Activated T-helper 1 cell treated with anti-CD3 and anti-CD28 coated beads, Interleukin-12 subunit alpha, Interleukin-12 subunit beta, Interleukin-2, Interleukin-4 antibody, amounts not matched to agents 30 ng/mL and 10 ng/mL and 1 ng/mL, durations not matched to agents 14 hours and 24 hours and 36 hours (primary cell): ENCODE data around the gene ST8SIA2. TPM values are rescaled to one million over a fixed set of nuclear protein-coding genes. Genes with fewer than 3 reads are reported as not detected.

ENCODE experiments used
- DNase-seq: peaks from one replicate; pipeline ENCODE4 v3.0.0; 2021; ENCODE audit warnings: low spot score
- H3K27ac Mint-ChIP-seq: one replicate; pipeline ENCODE4 v1.8.0; 2021; ENCODE audit warnings: mild to moderate bottlenecking, mixed read lengths
- H3K27me3 Mint-ChIP-seq: one replicate; pipeline ENCODE4 v1.8.0; 2022; ENCODE audit warnings: mild to moderate bottlenecking, moderate library complexity, mixed read lengths; ENCODE audit not compliant: insufficient read depth
- H3K36me3 Mint-ChIP-seq: one replicate; pipeline ENCODE4 v1.8.0; 2021; ENCODE audit warnings: low read depth, mixed read lengths
- H3K4me1 Mint-ChIP-seq: one replicate; pipeline ENCODE4 v1.8.0; 2021; ENCODE audit warnings: low read depth, mixed read lengths
- H3K4me3 Mint-ChIP-seq: one replicate; pipeline ENCODE4 v1.8.0; 2021; ENCODE audit warnings: mild to moderate bottlenecking, moderate library complexity, mixed read lengths
- H3K9me3 Mint-ChIP-seq: one replicate; pipeline ENCODE4 v1.8.0; 2021; ENCODE audit warnings: mixed read lengths
- intact Hi-C: fragments of 100-400 bp; cut with micrococcal nuclease; formaldehyde crosslinking; loops from one replicate; pipeline ENCODE4 v1.15.1; 2024
- total RNA-seq: library from RNA; stranded (reverse); gene quantifications from 2 replicates; pipeline ENCODE4 v1.2.3, GENCODE V29; 2022

The ST8SIA2 gene
- total RNA-seq, 1 donor from 2014 or later: not detected

- H3K36me3 Mint-ChIP-seq: no peaks in the 10 kb centered on the region
- H3K9me3 Mint-ChIP-seq: no peaks in the 10 kb centered on the region
- H3K27me3 Mint-ChIP-seq: peaks cover 42% of the 10 kb centered on the region
- intact Hi-C loops: loop anchor here (1.0 kb wide), 1 partner anchor 286 kb away; no protein-coding TSS in a partner anchor
- no peak overlapping the region for H3K27ac Mint-ChIP-seq
- DNase-seq: no peak
- H3K4me1 Mint-ChIP-seq: no peaks in the 10 kb centered on the region
- no peak overlapping the region for H3K4me3 Mint-ChIP-seq
Observed at GRCh38 chr15:92383519-92384324, 10.0 kb upstream of the ST8SIA2 start.

- Mint-ChIP-seq H3K9me3 (no peaks in the 10 kb centered on the region), H3K4me3 (no peak overlapping the region), H3K4me1 (no peaks in the 10 kb centered on the region), H3K27me3 (peaks cover 40% of the 10 kb centered on the region), H3K36me3 (no peaks in the 10 kb centered on the region), H3K27ac (no peak overlapping the region)
- intact Hi-C loops: no loop called here
- no peak for DNase-seq
Observed at GRCh38 chr15:92384381-92384780, 9.3 kb upstream of the ST8SIA2 start.

DNA sequence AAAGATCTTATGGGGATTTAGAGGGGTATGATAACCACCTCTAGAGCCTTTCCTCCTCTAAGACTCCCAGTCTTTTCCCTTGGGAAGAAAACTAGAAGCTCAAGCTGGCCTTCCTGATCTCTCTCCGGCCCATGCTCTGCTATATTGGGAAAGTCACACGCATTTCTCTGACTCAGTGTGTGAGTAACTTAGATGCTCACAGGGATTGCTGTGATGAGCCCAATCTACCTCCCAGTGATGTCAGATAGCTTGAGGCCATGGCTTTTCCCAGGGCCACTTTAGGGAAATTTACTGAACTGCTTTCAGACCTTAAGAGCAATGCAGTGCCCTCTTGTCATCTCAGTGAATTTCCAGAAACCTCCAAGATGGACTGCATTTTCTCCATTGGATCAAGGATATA, 8.6 kb upstream of the ST8SIA2 start:
- H3K4me1 Mint-ChIP-seq: no peaks in the 10 kb centered on the region
- DNase-seq: no peak
- intact Hi-C loops: no loop called here
- no peak overlapping the region for H3K27ac Mint-ChIP-seq
- H3K9me3 Mint-ChIP-seq: no peaks in the 10 kb centered on the region
- no peaks in the 10 kb centered on the region for H3K36me3 Mint-ChIP-seq
- H3K27me3 Mint-ChIP-seq: peaks cover 43% of the 10 kb centered on the region
- no peak overlapping the region for H3K4me3 Mint-ChIP-seq

DNA sequence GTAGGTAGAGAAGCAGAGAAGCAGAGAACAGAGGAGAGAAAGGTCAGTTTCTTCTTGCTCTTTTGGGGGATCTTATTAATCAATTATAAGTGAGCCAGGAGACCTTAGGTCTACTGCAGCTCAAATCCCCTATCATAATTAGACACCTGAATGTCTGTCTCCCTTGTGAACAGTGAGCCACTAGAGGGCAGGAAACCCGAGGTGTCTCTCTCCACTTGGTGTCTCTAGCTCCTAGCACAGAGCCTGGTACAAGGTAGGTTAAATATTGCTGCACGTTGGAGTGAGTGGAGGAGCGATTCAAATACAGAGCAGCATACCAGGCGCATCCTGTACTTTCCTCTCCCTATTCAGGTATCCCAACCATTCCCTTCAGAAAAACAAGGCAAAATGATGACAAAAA, 2.0 kb upstream of the ST8SIA2 start:
- peaks cover 2% of the 10 kb centered on the region for H3K36me3 Mint-ChIP-seq
- no peak overlapping the region for H3K4me3 Mint-ChIP-seq
- intact Hi-C loops: loop anchor here (5.0 kb wide), 1 partner anchor 326 kb away; no protein-coding TSS in a partner anchor
- H3K9me3 Mint-ChIP-seq: no peaks in the 10 kb centered on the region
- DNase-seq: no peak
- H3K4me1 Mint-ChIP-seq: no peaks in the 10 kb centered on the region
- H3K27me3 Mint-ChIP-seq: peaks cover 57% of the 10 kb centered on the region
- H3K27ac Mint-ChIP-seq: no peak overlapping the region

DNA sequence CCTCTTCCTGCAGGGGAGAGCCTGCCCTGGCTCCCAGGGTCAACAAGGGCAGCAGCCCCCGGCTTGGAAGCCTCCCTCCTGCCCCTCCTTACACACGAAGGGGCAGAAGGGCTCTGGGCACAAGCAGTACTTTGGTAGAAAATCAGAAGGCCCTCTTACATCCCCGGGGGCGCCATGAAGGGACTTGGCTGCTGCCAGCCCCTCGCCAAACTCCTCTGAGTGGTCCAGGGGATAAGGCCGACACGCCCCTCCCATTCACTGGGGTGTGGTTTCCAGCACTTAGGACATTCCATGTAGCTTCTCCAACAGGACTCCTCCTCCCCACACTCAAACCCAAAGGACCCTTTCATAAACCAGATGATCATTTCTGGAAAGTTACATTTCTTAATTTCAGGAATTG, 1.2 kb upstream of the ST8SIA2 start:
- no peaks in the 10 kb centered on the region for H3K4me1 Mint-ChIP-seq
- peaks cover 61% of the 10 kb centered on the region for H3K27me3 Mint-ChIP-seq
- H3K9me3 Mint-ChIP-seq: no peaks in the 10 kb centered on the region
- intact Hi-C loops: loop anchor here (5.0 kb wide), 1 partner anchor 325 kb away; no protein-coding TSS in a partner anchor
- H3K27ac Mint-ChIP-seq: no peak overlapping the region
- no peak for DNase-seq
- H3K36me3 Mint-ChIP-seq: peaks cover 2% of the 10 kb centered on the region
- no peak overlapping the region for H3K4me3 Mint-ChIP-seq

DNA sequence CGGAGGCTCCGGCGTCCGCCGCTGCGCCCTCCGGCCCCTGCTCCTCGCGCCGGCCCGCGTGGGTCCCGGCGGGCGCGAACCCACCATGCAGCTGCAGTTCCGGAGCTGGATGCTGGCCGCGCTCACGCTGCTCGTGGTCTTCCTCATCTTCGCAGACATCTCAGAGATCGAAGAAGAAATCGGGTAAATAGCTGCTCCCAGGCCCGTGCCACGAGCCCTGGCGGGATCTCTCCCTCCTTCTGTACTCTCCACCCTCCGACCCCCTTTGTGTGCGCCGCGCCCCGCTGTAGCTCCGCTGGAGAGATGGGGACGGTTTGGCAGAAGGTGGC, 263 bp downstream of the ST8SIA2 start:
- H3K27ac Mint-ChIP-seq: no peak overlapping the region
- H3K36me3 Mint-ChIP-seq: peaks cover 2% of the 10 kb centered on the region
- H3K27me3 Mint-ChIP-seq: peaks cover 56% of the 10 kb centered on the region
- intact Hi-C loops: loop anchor here (5.0 kb wide), 1 partner anchor 323 kb away; no protein-coding TSS in a partner anchor
- H3K4me1 Mint-ChIP-seq: no peaks in the 10 kb centered on the region
- H3K9me3 Mint-ChIP-seq: no peaks in the 10 kb centered on the region
- no peak overlapping the region for H3K4me3 Mint-ChIP-seq
- no peak for DNase-seq

DNA sequence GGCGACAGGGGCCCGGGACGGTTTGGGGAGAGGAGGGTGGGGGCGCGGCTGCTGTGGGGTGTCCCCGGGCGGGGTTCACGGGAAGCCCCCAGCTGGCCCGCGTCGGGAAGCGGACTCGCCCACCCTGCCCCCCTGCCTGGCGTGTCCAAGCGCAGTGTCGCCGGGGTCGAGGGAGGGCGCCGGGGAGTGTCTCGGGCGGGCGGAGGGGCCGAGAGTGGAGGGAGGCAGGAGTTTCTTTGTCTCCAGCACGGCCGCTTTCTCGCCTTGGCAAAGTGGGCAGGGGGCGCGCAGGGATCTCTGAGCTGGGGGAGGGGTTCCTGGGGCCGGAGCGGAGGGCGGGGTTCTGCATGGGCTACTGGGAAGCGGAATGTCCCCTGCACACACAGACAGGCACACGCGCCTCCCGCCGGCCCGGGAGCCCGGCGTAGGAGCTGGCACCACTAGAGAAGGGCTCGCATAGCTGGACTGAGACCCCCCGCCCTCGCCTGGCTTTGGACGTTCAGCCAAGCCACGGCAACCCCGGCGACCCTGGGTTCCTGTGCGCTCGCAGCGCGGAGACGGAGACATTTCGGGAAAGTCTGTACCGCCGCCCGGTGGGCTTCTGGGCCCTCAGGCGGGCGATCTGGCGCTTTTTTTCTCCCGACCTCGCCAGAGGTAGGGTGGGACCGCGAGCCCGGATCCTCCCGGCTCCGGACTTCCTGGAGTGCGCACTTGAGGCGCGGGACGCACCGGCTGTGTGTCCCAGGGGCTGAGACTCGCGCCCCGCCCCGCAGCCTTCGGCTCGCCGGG, 822 bp downstream of the ST8SIA2 start:
- no peak for DNase-seq
- no peaks in the 10 kb centered on the region for H3K4me1 Mint-ChIP-seq
- intact Hi-C loops: loop anchor here (5.0 kb wide), 1 partner anchor 323 kb away; no protein-coding TSS in a partner anchor
- no peaks in the 10 kb centered on the region for H3K9me3 Mint-ChIP-seq
- H3K27ac Mint-ChIP-seq: no peak overlapping the region
- no peak overlapping the region for H3K4me3 Mint-ChIP-seq
- peaks cover 2% of the 10 kb centered on the region for H3K36me3 Mint-ChIP-seq
- peaks cover 55% of the 10 kb centered on the region for H3K27me3 Mint-ChIP-seq

DNA sequence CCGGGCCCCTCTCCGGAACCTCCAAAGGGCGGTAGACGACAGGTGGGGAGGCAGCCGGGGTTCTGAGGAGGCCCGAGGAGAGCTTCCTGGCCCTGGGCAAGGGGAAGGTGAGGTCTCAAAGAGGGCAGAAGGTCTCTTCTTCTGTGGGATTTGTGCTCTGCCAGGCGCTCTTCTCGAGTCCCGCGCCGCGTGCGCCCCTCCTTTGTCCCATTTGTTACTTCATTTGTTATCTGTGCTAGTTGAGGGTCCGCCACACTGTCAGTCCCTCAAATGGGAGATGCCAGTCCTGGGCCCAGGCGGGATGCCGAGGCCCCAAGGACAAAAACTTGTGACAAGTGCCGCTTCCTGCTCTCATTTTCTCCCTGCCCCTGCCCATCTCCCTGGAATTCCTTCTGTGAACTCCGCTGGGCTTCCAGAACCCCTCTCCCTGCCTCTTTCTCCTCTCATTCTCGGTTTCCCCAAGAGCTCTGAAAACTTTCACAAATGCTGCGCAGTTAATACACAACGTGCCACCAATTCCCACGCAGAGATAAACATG, 1.5 kb downstream of the ST8SIA2 start:
- Mint-ChIP-seq H3K27me3 (peaks cover 52% of the 10 kb centered on the region), H3K36me3 (peaks cover 2% of the 10 kb centered on the region), H3K27ac (no peak overlapping the region), H3K4me1 (no peaks in the 10 kb centered on the region), H3K9me3 (no peaks in the 10 kb centered on the region), H3K4me3 (no peak overlapping the region)
- no peak for DNase-seq
- intact Hi-C loops: no loop called here

DNA sequence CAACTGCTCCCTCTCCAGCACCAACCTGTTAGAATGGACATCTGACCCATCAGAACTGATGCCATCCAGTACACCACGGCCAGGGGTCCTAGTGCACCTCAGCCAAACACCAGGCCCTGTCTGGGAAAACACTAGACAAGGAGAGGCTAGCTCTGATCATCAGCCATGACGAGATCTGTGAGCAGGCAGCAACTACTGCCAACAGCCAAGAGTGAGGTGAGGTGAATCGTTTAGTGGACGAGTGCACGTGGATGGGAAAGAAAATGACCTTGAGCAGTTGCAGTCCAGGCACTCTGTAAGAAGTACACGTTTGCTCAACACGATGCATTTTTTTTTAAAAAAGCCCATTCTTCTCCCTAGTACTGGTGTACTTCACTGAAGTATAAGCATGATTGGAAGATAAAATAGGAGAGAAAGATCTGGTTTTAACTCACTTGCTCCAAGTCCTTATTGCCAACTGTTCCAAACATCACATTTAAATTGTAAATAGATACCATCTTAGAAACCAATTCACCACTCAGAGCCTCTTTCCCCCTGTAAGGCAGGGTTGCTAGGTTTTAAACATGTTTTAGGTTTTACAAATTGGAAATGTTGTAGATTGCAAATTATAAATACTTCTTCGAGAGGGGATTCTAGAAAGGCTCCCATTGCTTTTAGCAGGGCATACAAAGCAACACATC, 5.7 kb downstream of the ST8SIA2 start:
- intact Hi-C loops: no loop called here
- peaks cover 25% of the 10 kb centered on the region for H3K27me3 Mint-ChIP-seq

GRCh38 chr15:92400573-92400972, 6.9 kb downstream of the ST8SIA2 start:
- H3K36me3 Mint-ChIP-seq: no peaks in the 10 kb centered on the region
- no peak overlapping the region for H3K27ac Mint-ChIP-seq
- DNase-seq: no peak
- H3K4me1 Mint-ChIP-seq: no peaks in the 10 kb centered on the region
- no peaks in the 10 kb centered on the region for H3K9me3 Mint-ChIP-seq
- peaks cover 15% of the 10 kb centered on the region for H3K27me3 Mint-ChIP-seq
- H3K4me3 Mint-ChIP-seq: no peak overlapping the region
- intact Hi-C loops: no loop called here

More for the DNA sequence above, 5.7 kb downstream of the ST8SIA2 start:
- no peaks in the 10 kb centered on the region for H3K9me3 Mint-ChIP-seq
- no peak overlapping the region for H3K4me3 Mint-ChIP-seq
- DNase-seq: no peak
- no peak overlapping the region for H3K27ac Mint-ChIP-seq
- H3K36me3 Mint-ChIP-seq: no peaks in the 10 kb centered on the region
- H3K4me1 Mint-ChIP-seq: no peaks in the 10 kb centered on the region

DNA sequence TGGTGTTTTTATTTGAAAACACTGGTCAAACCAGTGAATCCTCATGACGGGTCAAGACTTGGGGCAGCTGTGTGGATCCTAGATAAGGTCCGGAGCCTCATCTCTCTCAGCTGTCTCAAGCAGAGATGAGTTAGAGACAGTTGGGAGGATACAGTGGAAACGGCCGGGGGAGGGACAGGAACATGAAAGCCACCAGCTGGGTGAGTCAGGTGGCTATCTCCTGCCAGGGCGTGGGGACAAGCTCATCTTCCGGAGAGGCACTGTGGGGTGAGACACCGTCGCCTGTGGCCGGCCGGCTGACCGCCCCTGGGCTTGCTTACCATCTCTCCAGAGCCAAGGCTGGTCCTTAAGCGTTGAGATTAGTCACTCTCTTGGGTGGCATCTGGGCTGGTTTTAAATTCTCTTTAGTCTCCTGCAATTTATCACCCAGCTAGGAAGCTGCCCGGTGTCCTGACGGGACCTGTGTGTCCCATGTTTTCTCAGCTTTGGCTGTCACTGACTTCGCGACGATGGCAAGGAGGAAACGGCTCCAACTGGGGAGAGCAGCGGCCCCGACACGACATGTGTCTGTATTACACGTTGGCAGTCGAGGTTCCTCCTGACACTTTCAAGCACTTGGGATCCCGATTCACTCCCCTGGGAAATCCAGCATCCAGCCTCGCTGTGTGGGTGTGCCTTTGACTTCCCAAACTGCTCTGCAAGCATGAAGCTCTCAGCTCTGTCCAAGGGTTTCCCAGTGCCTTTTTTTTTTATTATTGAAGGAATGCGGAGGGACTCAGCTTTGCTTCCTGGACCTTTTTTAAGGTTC, 7.5 kb downstream of the ST8SIA2 start:
- no peak overlapping the region for H3K27ac Mint-ChIP-seq
- H3K27me3 Mint-ChIP-seq: peaks cover 9% of the 10 kb centered on the region
- H3K4me1 Mint-ChIP-seq: no peaks in the 10 kb centered on the region
- no peak overlapping the region for H3K4me3 Mint-ChIP-seq
- intact Hi-C loops: no loop called here
- no peak for DNase-seq
- no peaks in the 10 kb centered on the region for H3K36me3 Mint-ChIP-seq
- no peaks in the 10 kb centered on the region for H3K9me3 Mint-ChIP-seq

DNA sequence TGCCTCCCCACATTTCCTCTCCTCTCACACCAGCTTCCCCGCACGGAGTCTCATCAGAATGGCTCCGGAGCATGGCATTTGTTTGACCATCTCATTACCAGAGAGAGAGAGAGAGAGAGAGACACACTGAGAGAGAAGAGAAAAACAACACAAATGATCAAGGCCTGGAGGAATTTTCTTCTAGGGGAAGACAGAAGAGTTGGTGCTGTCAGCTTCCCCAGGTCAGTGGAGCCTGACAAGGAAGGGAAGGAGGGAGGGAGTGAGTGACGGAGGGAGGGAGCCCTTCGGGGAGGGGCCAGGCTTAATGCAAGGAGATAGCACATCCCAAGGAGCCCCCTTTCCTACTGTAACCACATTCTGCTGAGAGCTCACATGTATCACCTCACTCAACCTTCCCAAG, 9.1 kb downstream of the ST8SIA2 start:
- no peak overlapping the region for H3K4me3 Mint-ChIP-seq
- H3K27ac Mint-ChIP-seq: no peak overlapping the region
- no peaks in the 10 kb centered on the region for H3K36me3 Mint-ChIP-seq
- DNase-seq: no peak
- H3K9me3 Mint-ChIP-seq: no peaks in the 10 kb centered on the region
- intact Hi-C loops: no loop called here
- no peaks in the 10 kb centered on the region for H3K4me1 Mint-ChIP-seq
- H3K27me3 Mint-ChIP-seq: peaks cover 5% of the 10 kb centered on the region
